Articular chondrocyte of knee joint (primary cell): Measurements from ENCODE around the gene MOB3A. TPM values are rescaled to one million over a fixed set of nuclear protein-coding genes. Genes with fewer than 3 reads are reported as not detected.

Experiments used
- small RNA-seq: library from RNA; depleted of rRNA; stranded (forward); fragments of <200 nt; gene quantifications from one replicate; pipeline ENCODE3, GENCODE V24; 2012
- total RNA-seq: library from RNA; depleted of rRNA; stranded (reverse); fragments of >200 nt; gene quantifications from 2 replicates; pipeline ENCODE4 v1.2.3, GENCODE V29; 2012

MOB3A gene
- total RNA-seq: 22.6 and 22.9 TPM in 2 replicates

DNA sequence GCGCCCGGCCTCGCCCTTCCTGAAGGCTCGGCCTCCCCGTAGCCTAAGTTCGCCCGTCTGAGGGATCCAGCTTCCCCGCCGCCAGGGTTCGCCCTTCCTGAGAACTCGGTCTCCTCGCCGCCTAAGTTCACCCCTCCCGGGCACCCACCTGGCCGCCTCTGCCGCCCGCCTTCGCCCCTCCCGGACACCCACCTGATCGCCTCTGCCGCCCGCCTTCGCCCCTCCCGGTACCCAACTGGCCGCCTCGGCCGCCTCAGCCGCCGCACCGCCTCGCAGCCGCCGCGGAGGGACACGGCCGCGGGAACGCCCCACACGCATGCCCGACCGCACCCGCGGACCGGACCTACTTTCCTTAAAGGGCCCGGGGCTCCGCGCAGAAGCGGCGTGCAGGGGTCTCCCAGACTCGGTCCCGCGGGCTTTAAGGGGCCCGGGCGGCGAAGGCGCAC lies at the start of gene MOB3A:
MOB3A (minus strand) TSS at position 293 of the 446 bp plus-strand sequence. CDS start 17,766 bp downstream, outside the sequence.

DNA sequence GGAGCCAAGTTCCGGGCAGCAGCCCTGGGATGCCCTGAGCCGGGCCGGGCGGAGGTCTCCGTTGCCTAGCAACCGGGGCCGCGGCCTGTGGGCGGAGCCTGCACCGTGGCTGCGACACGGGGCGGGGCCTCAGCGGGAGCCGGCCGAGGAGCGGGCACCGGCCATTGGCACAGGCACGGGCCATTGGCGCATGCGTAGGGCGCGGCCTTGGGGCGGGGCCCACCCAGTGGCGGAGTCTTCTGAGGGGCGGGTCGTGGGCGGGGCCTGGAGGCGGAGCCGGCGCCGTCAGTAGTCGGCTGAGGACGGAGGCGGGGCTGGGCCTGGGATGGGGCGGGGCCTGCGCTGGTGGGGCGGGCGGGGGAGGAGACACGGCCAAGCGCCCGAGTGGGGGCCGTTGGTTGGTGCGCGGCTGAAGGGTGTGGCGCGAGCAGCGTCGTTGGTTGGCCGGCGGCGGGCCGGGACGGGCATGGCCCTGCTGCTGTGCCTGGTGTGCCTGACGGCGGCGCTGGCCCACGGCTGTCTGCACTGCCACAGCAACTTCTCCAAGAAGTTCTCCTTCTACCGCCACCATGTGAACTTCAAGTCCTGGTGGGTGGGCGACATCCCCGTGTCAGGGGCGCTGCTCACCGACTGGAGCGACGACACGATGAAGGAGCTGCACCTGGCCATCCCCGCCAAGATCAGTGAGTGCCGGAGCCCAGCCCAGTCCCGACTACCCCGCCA lies 515 bp upstream of the MOB3A start, which contains the start of gene IZUMO4:
IZUMO4 (plus strand) TSS at position 436 of the 723 bp plus-strand sequence; CDS start at position 467, 31 bp downstream.

GRCh38 chr19:2050991-2051772 lies 44.9 kb downstream of the MOB3A start, which contains the start of gene MKNK2:
Gene MKNK2, minus strand, starts transcription at chr19:2051244. Its CDS starts 393 bp downstream, at chr19:2050851.

Small RNA genes lying within 50 kb of the gene (small RNA-seq; reads per million reads assigned to genes)
- gene AC007136.1: not detected

Other genes starting within 250 kb of the MOB3A start
- 6.5 and 6.6 TPM in 2 replicates for gene REXO1, start 247.8 kb downstream of the MOB3A start, total RNA-seq
- 3.5 and 4.6 TPM in 2 replicates for gene KLF16, start 232.7 kb downstream of the MOB3A start, total RNA-seq
- 45.9 and 46.7 TPM in 2 replicates for gene ABHD17A, start 210.8 kb downstream of the MOB3A start, total RNA-seq
- gene ADAT3, start 190.9 kb downstream of the MOB3A start, total RNA-seq: 1.6 and 2.7 TPM in 2 replicates
- 46.1 and 47.8 TPM in 2 replicates for gene SCAMP4, start 190.9 kb downstream of the MOB3A start, total RNA-seq
- gene CSNK1G2, start 155.2 kb downstream of the MOB3A start, total RNA-seq: 37.7 and 39.9 TPM in 2 replicates
- 47.0 and 55.0 TPM in 2 replicates for gene BTBD2, start 80.6 kb downstream of the MOB3A start, total RNA-seq
- gene MKNK2, start 45.1 kb downstream of the MOB3A start, total RNA-seq: 41.4 and 53.4 TPM in 2 replicates
- gene IZUMO4, start 589 bp upstream of the MOB3A start, total RNA-seq: 0.43 and 0.78 TPM in 2 replicates
- gene AP3D1, start 55.2 kb upstream of the MOB3A start, total RNA-seq: 85.0 and 97.7 TPM in 2 replicates
- gene DOT1L, start 67.6 kb upstream of the MOB3A start, total RNA-seq: 5.2 and 5.5 TPM in 2 replicates
- gene PLEKHJ1, start 140.0 kb upstream of the MOB3A start, total RNA-seq: 22.7 TPM in 2 replicates
- 18.3 and 20.9 TPM in 2 replicates for gene SF3A2, start 140.5 kb upstream of the MOB3A start, total RNA-seq
- gene AMH, start 153.0 kb upstream of the MOB3A start, total RNA-seq: 0.22 and 1.2 TPM in 2 replicates
- gene JSRP1, start 160.1 kb upstream of the MOB3A start, total RNA-seq: not detected in 2 replicates
- not detected in 2 replicates for gene PEAK3, start 185.8 kb upstream of the MOB3A start, total RNA-seq
- not detected in 2 replicates for gene LINGO3, start 211.8 kb upstream of the MOB3A start, total RNA-seq
- 63.5 and 98.4 TPM in 2 replicates for gene LSM7, start 232.3 kb upstream of the MOB3A start, total RNA-seq
- 23.0 and 24.5 TPM in 2 replicates for gene SPPL2B, start 232.4 kb upstream of the MOB3A start, total RNA-seq